ENCODE measurements around the gene TMEM63C. TPM values are rescaled to one million over a fixed set of nuclear protein-coding genes. Genes with fewer than 3 reads are reported as not detected.

The TMEM63C gene
- total RNA-seq, 1 experiment from 2014 or later = 5.7 TPM

DNA sequence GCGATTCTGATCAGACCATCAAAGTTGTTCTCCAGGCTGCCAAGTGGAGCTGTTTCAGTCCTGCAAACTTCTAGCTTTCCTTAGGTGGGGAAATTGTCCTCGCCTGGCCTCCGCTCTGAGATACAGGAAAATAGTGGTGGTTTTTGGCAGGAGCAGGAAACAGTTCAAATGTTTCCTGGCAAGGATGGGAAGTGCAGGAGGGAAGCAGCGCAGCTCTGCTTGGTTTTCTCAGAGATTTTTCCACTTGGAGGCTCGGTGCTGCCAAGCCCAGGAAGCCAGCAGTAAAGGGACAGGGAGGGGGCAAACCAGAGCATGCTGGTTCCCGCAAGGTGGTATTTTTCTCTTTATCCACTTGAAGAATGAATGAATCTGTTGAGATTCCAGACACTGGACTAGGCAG is 17.0 kb downstream of the TMEM63C start:
- no peaks in the 10 kb centered on the region for H3K79me2 ChIP-seq (ENCODE audit: insufficient read depth, low read length)
- ChIA-PET RAD21 (ENCODE audit: low non-redundant PET in 1 of 2, low total read pairs in 2 of 2, uncharacterized antibody in 2 of 2, unreplicated experiment in 2 of 2) (no interaction called here), POLR2A (no interaction called here), CTCF (interaction anchor here (1.0 kb wide), 1 partner anchor 15 kb away, joined by 3 read pairs; no protein-coding TSS in a partner anchor)
- BruUV-seq (replicated peaks) = no TSS peak
- no peak for ATAC-seq
- no peaks in the 10 kb centered on the region for H3K27me3 ChIP-seq (ENCODE audit: insufficient read depth, low read length)
- intact Hi-C loops (cut with micrococcal nuclease) = no loop called here
- no peak overlapping the region for H3K9ac ChIP-seq (ENCODE audit: low read length)
- H3K4me2 ChIP-seq (ENCODE audit: low read length) = no peak overlapping the region
- no peaks in the 10 kb centered on the region for H3K36me3 ChIP-seq (ENCODE audit: control insufficient read depth in 1 of 2, insufficient read depth in 2 of 2, low read length in 2 of 2)
- no peak overlapping the region for H2AFZ ChIP-seq (ENCODE audit: low read depth, low read length, poor library complexity, severe bottlenecking)
- H3K9me3 ChIP-seq (ENCODE audit: control insufficient read depth in 1 of 2, insufficient read depth in 1 of 2, low read depth in 1 of 2, low read length in 2 of 2) = no peaks in the 10 kb centered on the region
- no peak overlapping the region for H3K27ac ChIP-seq (ENCODE audit: low read depth, low read length)
- TF ChIP-seq RAD21 (IDR thresholded peaks at IDR 0.05; ENCODE audit: low read depth) = no peak
- TF ChIP-seq ATF3 (IDR thresholded peaks at IDR 0.05) = no peak
- no peak for TF ChIP-seq ZBTB33 (IDR thresholded peaks at IDR 0.05; ENCODE audit: extremely low read depth, insufficient replicate concordance, low read length)
- no peak for TF ChIP-seq YY1 (IDR thresholded peaks at IDR 0.05; ENCODE audit: extremely low read depth, insufficient replicate concordance, low read depth, low read length)
- TF ChIP-seq JUND (IDR thresholded peaks at IDR 0.05) = no peak
- TF ChIP-seq EZH2phosphoT487 (IDR thresholded peaks at IDR 0.05; ENCODE audit: borderline replicate concordance) = no peak
- no peaks in the 10 kb centered on the region for H4K20me1 ChIP-seq (ENCODE audit: insufficient read depth)
- H3K4me3 ChIP-seq (replicated peaks in 1 of 2; ENCODE audit: low read depth in 1 of 2, low read length in 2 of 2) = no peak overlapping the region
- no peaks in the 10 kb centered on the region for H3K9me2 ChIP-seq (ENCODE audit: insufficient read depth)
- no peaks in the 10 kb centered on the region for H3K4me1 ChIP-seq (ENCODE audit: control insufficient read depth in 1 of 2, insufficient read depth in 2 of 2, low read length in 2 of 2)
- DNase-seq (ENCODE audit: low read depth, low spot score) = no peak

- no peak overlapping the region for H3K4me3 ChIP-seq (replicated peaks in 1 of 2; ENCODE audit: low read depth in 1 of 2, low read length in 2 of 2)
- no peaks in the 10 kb centered on the region for H3K9me2 ChIP-seq (ENCODE audit: insufficient read depth)
Measured at GRCh38 chr14:77199590-77199989, 18.0 kb downstream of the TMEM63C start.

More at GRCh38 chr14:77199590-77199989, 18.0 kb downstream of the TMEM63C start:
- ChIA-PET CTCF (no interaction called here), RAD21 (ENCODE audit: low non-redundant PET in 1 of 2, low total read pairs in 2 of 2, uncharacterized antibody in 2 of 2, unreplicated experiment in 2 of 2) (no interaction called here), POLR2A (no interaction called here)
- ATAC-seq (no peak), DNase-seq (ENCODE audit: low read depth, low spot score) (no peak)
- no peak overlapping the region for H2AFZ ChIP-seq (ENCODE audit: low read depth, low read length, poor library complexity, severe bottlenecking)
- H3K9me3 ChIP-seq (ENCODE audit: control insufficient read depth in 1 of 2, insufficient read depth in 1 of 2, low read depth in 1 of 2, low read length in 2 of 2) = no peaks in the 10 kb centered on the region
- H3K4me1 ChIP-seq (ENCODE audit: control insufficient read depth in 1 of 2, insufficient read depth in 2 of 2, low read length in 2 of 2) = no peaks in the 10 kb centered on the region
- no peak for TF ChIP-seq ZFX (IDR thresholded peaks at IDR 0.05)
- no peak for TF ChIP-seq EZH2phosphoT487 (IDR thresholded peaks at IDR 0.05; ENCODE audit: borderline replicate concordance)
- no peak for TF ChIP-seq SRF (IDR thresholded peaks at IDR 0.05; ENCODE audit: low read depth)
- no peak for TF ChIP-seq CBX3 (IDR thresholded peaks at IDR 0.05; ENCODE audit: low read depth)
- TF ChIP-seq EZH2 (IDR thresholded peaks at IDR 0.05) = no peak
- no peak for TF ChIP-seq JUND (IDR thresholded peaks at IDR 0.05)
- TF ChIP-seq ELF1 (IDR thresholded peaks at IDR 0.05; ENCODE audit: borderline replicate concordance, low read depth) = no peak
- TF ChIP-seq CEBPB (IDR thresholded peaks at IDR 0.05; ENCODE audit: low read depth) = no peak
- TF ChIP-seq POLR2AphosphoS5 (IDR thresholded peaks at IDR 0.05; ENCODE audit: low read depth, low read length) = no peak
- no peak for TF ChIP-seq POLR2A (IDR thresholded peaks at IDR 0.05; ENCODE audit: borderline replicate concordance, extremely low read depth, insufficient read depth, insufficient read length)
- no peak for TF ChIP-seq ZBTB33 (IDR thresholded peaks at IDR 0.05; ENCODE audit: extremely low read depth, insufficient replicate concordance, low read length)
- H3K27ac ChIP-seq (ENCODE audit: low read depth, low read length) = no peak overlapping the region
- no TSS peak for BruUV-seq (replicated peaks)
- H3K4me2 ChIP-seq (ENCODE audit: low read length) = no peak overlapping the region
- H3K9ac ChIP-seq (ENCODE audit: low read length) = no peak overlapping the region
- intact Hi-C loops (cut with micrococcal nuclease) = no loop called here
- H4K20me1 ChIP-seq (ENCODE audit: insufficient read depth) = no peaks in the 10 kb centered on the region
- H3K27me3 ChIP-seq (ENCODE audit: insufficient read depth, low read length) = no peaks in the 10 kb centered on the region
- no peaks in the 10 kb centered on the region for H3K36me3 ChIP-seq (ENCODE audit: control insufficient read depth in 1 of 2, insufficient read depth in 2 of 2, low read length in 2 of 2)
- H3K79me2 ChIP-seq (ENCODE audit: insufficient read depth, low read length) = no peaks in the 10 kb centered on the region

Measured in HCT116 (cell line).